Neuronal stem cell (in vitro differentiated cells): ENCODE measurements around the gene ARHGEF10L.
A peak's percentile ranks its signal among the peaks of the same experiment; 100 is the strongest.

Source experiments
- DNase-seq: peaks from one replicate; pipeline ENCODE4 v3.0.0-alpha.2; 2013; ENCODE audit warnings: low spot score
- H2AFZ ChIP-seq: one replicate; pipeline ENCODE4 v1.6.1; 2013; ENCODE audit warnings: mild to moderate bottlenecking, low read length, inconsistent platforms
- H2AK5ac ChIP-seq: 2 replicates; pipeline ENCODE4 v1.6.1; 2013; ENCODE audit warnings: low read depth, mild to moderate bottlenecking, inconsistent platforms, low read length, moderate library complexity, mixed read lengths
- H2BK120ac ChIP-seq: 2 replicates; pipeline ENCODE4 v1.6.1; 2013; ENCODE audit warnings: low read depth, mild to moderate bottlenecking, inconsistent platforms, low read length, moderate library complexity, mixed read lengths
- H2BK12ac ChIP-seq: one replicate; pipeline ENCODE4 v1.6.1; 2013; ENCODE audit warnings: low read length, inconsistent platforms
- H2BK15ac ChIP-seq: 2 replicates; pipeline ENCODE4 v1.6.1; 2013; ENCODE audit warnings: mild to moderate bottlenecking, low read length, inconsistent platforms, mixed read lengths
- H2BK5ac ChIP-seq: one replicate; pipeline ENCODE4 v1.6.1; 2013; ENCODE audit warnings: inconsistent platforms, mild to moderate bottlenecking, low read length, moderate library complexity
- H3K14ac ChIP-seq: one replicate; pipeline ENCODE4 v1.6.1; 2013; ENCODE audit warnings: low read length, inconsistent platforms
- H3K18ac ChIP-seq: 2 replicates; pipeline ENCODE4 v1.6.1; 2013; ENCODE audit warnings: low read length, inconsistent platforms
- H3K23ac ChIP-seq: 2 replicates; pipeline ENCODE4 v1.6.1; 2013; ENCODE audit warnings: low read depth, mild to moderate bottlenecking, mixed read lengths, low read length, inconsistent platforms; ENCODE audit not compliant: poor library complexity
- H3K27ac ChIP-seq: replicated peaks from 3 replicates; pipeline ENCODE4 v1.5.1; 2013; ENCODE audit warnings: low read length, inconsistent platforms
- H3K27me3 ChIP-seq, 3 experiments: 2 replicates each; pipeline ENCODE4 v1.6.1; 2013; ENCODE audit warnings: low read length in 3 of 3, mild to moderate bottlenecking in 2 of 3, inconsistent platforms in 1 of 3, low read depth in 1 of 3, mixed read lengths in 1 of 3, moderate library complexity in 1 of 3; ENCODE audit not compliant: control insufficient read depth in 3 of 3, insufficient read depth in 3 of 3
- H3K36me3 ChIP-seq, 2 donors: replicated peaks in 1 of 2; 2 replicates each; pipeline ENCODE4 v1.6.1; 2013; ENCODE audit warnings: low read length in 2 of 2; ENCODE audit not compliant: control insufficient read depth in 2 of 2, insufficient read depth in 2 of 2
- H3K4ac ChIP-seq: 2 replicates; pipeline ENCODE4 v1.6.1; 2013; ENCODE audit warnings: inconsistent platforms, mild to moderate bottlenecking, low read length, moderate library complexity
- H3K4me1 ChIP-seq, 2 donors: 1 replicate in 1 of 2; 2 replicates in 1 of 2; pipeline ENCODE4 v1.6.1; 2013; ENCODE audit warnings: low read length in 2 of 2, low read depth in 1 of 2; ENCODE audit not compliant: control insufficient read depth in 2 of 2, insufficient read depth in 1 of 2
- H3K4me2 ChIP-seq: one replicate; pipeline ENCODE4 v1.6.1; 2013; ENCODE audit warnings: mild to moderate bottlenecking, low read length, inconsistent platforms; ENCODE audit not compliant: insufficient read depth, poor library complexity, severe bottlenecking
- H3K4me3 ChIP-seq, 2 donors: 2 replicates each; pipeline ENCODE4 v1.5.1; 2013; ENCODE audit warnings: low read length in 2 of 2, mild to moderate bottlenecking in 2 of 2, inconsistent platforms in 1 of 2, moderate library complexity in 1 of 2
- H3K79me1 ChIP-seq: one replicate; pipeline ENCODE4 v1.6.1; 2013; ENCODE audit warnings: low read depth, mild to moderate bottlenecking, inconsistent platforms, low read length, moderate library complexity
- H3K9ac ChIP-seq: one replicate; pipeline ENCODE4 v1.6.1; 2013; ENCODE audit warnings: mild to moderate bottlenecking, low read depth, low read length, inconsistent platforms; ENCODE audit not compliant: poor library complexity
- H3K9me3 ChIP-seq, 2 donors: replicated peaks in 1 of 2; 2 replicates each; pipeline versions ENCODE3 to v1.6.1; 2013; ENCODE audit warnings: low read length in 2 of 2, mild to moderate bottlenecking in 2 of 2, inconsistent platforms in 1 of 2, low read depth in 1 of 2, mixed read lengths in 1 of 2, moderate library complexity in 1 of 2; ENCODE audit not compliant: control insufficient read depth in 2 of 2, insufficient read depth in 1 of 2
- H4K8ac ChIP-seq: one replicate; pipeline ENCODE4 v1.6.1; 2013; ENCODE audit warnings: low read depth, mild to moderate bottlenecking, inconsistent platforms, low read length, moderate library complexity
- H4K91ac ChIP-seq: one replicate; pipeline ENCODE4 v1.6.1; 2013; ENCODE audit warnings: low read length, low read depth, mild to moderate bottlenecking, inconsistent platforms; ENCODE audit not compliant: poor library complexity
- WGBS, 2 donors: extraction: QIAGEN DNeasy Blood & Tissue Kit; methylation state at CpG; one replicate each; pipeline ENCODE4 v1.1.7; 2013; ENCODE audit warnings: missing lambda C conversion rate in 2 of 2, mixed read lengths in 1 of 2; ENCODE audit not compliant: insufficient read length in 2 of 2, insufficient replicate concordance in 1 of 2; ENCODE audit errors: extremely low coverage in 2 of 2; 5-methylcytosine and 5-hydroxymethylcytosine counted together

Gene ARHGEF10L

DNA sequence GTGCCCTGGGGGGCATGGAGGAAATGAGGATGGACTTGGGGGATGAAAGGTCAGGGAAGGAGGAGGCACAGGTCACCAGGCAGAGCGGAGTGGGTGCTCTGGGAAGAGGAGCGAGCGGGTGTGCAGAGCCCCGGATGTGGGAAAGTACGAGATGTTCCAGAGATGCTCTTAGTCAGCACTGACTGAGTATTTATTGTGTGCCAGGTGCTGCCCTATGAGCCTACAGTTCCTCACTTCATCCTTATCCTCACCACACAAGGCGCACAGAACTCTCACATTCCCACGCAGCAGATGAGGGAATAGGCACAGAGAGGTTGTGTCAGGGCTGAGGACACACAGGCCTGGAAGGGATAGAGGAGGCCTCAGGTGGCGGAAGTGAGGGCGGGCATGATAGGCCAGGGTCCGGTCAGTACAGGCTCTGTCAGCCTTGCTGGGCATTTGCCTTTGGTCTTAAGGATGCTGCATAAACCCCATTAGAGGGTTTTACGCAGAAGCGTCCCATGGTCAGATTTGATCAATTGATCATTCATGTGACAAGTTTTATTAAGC, 77.3 kb downstream of the ARHGEF10L start:
- Histone ChIP-seq H3K4me3 (no peak overlapping the region), H4K8ac (no peak overlapping the region), H2BK12ac (no peak overlapping the region), H3K27ac (no peak overlapping the region), H2BK120ac (peak overlapping the region; percentile 17), H2AFZ (no peak overlapping the region), H4K91ac (no peak overlapping the region), H3K9me3 (no peaks in the 10 kb centered on the region), H3K18ac (peak overlapping the region; percentile 1), H3K4me1 (no peaks in the 10 kb centered on the region), H2BK15ac (no peak overlapping the region), H2BK5ac (peak overlapping the region; percentile 59), H3K27me3 (no peaks in the 10 kb centered on the region), H3K4me2 (no peak overlapping the region), H3K36me3 (peaks cover 5 to 40% of the 10 kb centered on the region in 2 donors), H3K9ac (peak overlapping the region; percentile 50), H3K4ac (no peak overlapping the region), H3K14ac (peak overlapping the region; percentile 86), H2AK5ac (no peak overlapping the region), H3K79me1 (peaks cover 5% of the 10 kb centered on the region), H3K23ac (peak overlapping the region; percentile 1)
- no CpG with 5 or more reads among the region's 12 CpGs for WGBS, 2 donors
- no peak for DNase-seq

DNA sequence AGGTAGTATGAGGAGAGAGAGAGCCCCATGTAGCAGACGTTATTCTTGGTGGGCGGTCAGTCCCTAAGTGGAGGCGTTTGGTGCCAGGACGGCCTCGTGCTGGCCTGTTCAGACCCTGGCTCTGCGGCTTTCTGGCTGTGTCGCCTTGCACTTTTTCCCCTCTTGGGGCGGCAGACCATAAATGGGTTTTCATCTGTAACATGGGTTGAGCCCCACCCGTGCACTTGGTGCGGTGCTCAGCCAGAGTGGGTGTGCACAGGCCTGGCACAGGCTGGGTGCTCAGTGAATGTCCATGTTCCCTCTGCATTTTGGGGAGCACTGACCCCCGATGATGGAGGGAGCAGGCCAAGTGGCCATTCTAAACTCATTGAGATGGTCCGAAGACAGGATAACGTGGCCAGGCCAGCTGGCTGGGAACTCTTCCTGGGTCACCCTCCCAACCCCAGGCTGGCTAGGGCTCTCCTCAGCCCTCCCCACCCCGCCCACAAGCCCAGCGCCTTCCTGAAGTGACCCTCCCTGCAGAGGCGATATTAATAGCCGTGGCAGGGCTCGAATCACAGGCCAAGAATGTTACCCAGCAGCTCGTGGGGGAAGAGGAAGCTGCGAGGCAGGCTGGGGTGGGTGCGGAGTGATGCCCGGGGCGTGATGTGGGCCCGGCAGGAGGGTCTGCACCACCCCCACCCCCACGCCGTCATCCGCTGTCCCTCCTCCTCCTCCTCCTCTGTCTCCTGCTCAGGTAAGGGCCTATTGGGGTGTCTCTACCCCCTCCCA, 78.5 kb downstream of the ARHGEF10L start:
- H2AK5ac ChIP-seq, result no peak overlapping the region
- H2AFZ ChIP-seq, result no peak overlapping the region
- H3K18ac ChIP-seq, result no peak overlapping the region
- no peak overlapping the region for H2BK12ac ChIP-seq
- no peak overlapping the region for H2BK15ac ChIP-seq
- no peak overlapping the region for H3K27ac ChIP-seq
- H3K14ac ChIP-seq, result peak overlapping the region; percentile 14
- no peak overlapping the region for H4K91ac ChIP-seq
- no peak overlapping the region for H3K9ac ChIP-seq
- no peak overlapping the region for H4K8ac ChIP-seq
- no peak overlapping the region for H2BK120ac ChIP-seq
- H3K79me1 ChIP-seq, result peaks cover 4% of the 10 kb centered on the region
- H3K4me3 ChIP-seq, result no peak overlapping the region
- H3K36me3 ChIP-seq, result peaks cover 5 to 43% of the 10 kb centered on the region in 2 donors
- no peak for DNase-seq
- H3K4ac ChIP-seq, result no peak overlapping the region
- H3K9me3 ChIP-seq, result no peaks in the 10 kb centered on the region
- no peak overlapping the region for H3K4me2 ChIP-seq
- peak overlapping the region; percentile 74 for H3K23ac ChIP-seq
- no CpG with 5 or more reads among the region's 27 CpGs for WGBS, 2 donors
- H3K4me1 ChIP-seq, result no peaks in the 10 kb centered on the region
- H2BK5ac ChIP-seq, result no peak overlapping the region
- H3K27me3 ChIP-seq, result no peaks in the 10 kb centered on the region

DNA sequence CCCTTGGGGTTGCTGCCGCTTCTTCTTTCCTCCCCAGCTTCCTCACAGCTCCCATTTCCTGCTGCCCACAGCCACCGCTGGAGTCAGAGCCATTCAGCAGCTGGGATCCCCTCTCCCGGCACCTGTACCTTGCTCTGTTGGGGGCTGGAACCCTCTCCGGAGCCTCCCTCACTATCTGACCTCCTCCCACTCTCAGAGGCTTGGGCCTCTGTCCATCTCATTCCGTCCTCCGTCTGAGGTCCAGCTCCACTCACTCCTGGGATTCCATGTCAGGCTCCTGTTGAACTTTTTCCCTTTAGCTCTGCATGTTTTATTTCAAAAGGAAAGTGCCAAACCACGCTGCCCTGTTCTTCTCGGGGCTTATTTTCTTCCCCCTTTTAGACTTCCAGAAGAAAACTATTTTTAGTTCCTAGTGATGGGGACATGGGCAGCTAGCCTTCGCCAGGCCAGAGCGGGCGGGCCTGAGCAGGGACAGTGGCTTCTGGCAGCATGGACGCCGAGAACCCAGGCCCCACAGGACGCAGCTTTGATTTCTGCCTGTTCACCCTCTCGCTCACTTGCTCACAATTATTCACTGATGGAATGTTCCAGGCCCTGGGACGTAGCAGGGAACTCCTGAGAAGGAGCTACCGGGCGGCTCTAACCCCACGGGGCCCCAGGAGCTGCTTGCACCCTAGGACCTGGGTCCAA, 79.2 kb downstream of the ARHGEF10L start:
- Histone ChIP-seq H2BK5ac (no peak overlapping the region), H2AFZ (no peak overlapping the region), H3K79me1 (peaks cover 3% of the 10 kb centered on the region), H4K91ac (no peak overlapping the region), H3K36me3 (peaks cover 10 to 42% of the 10 kb centered on the region in 2 donors), H3K4me3 (no peak overlapping the region), H3K27me3 (no peaks in the 10 kb centered on the region), H3K18ac (peak overlapping the region; percentile 17), H2BK12ac (no peak overlapping the region), H3K9ac (no peak overlapping the region), H3K14ac (no peak overlapping the region), H3K4me2 (no peak overlapping the region), H3K4me1 (no peaks in the 10 kb centered on the region), H4K8ac (no peak overlapping the region), H3K9me3 (no peaks in the 10 kb centered on the region), H3K27ac (no peak overlapping the region), H2BK15ac (no peak overlapping the region), H2BK120ac (no peak overlapping the region), H3K23ac (peak overlapping the region; percentile 74), H2AK5ac (no peak overlapping the region), H3K4ac (no peak overlapping the region)
- DNase-seq, result no peak
- no CpG with 5 or more reads among the region's 19 CpGs for WGBS, 2 donors

DNA sequence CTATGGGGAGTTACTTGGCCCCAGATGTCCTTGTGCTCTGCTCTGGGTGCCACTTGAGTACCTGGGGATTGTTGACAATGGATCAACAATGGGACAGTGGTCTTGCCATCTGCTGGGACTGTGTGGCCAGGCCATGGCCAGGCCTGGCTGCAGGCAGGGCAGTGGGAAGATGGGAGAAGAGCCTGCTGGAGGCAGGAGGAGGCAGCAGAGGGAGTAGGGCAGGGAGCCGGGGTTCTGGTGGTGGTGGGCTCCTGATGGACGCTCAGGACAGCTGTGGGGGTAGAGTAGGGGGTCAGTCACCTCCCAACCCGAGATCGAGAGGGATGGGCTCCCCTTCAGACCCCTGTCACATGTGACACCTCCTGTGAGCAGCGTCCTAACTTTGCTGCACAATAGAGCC, 81.0 kb downstream of the ARHGEF10L start:
- Histone ChIP-seq H2AK5ac (no peak overlapping the region), H3K27me3 (no peaks in the 10 kb centered on the region), H3K79me1 (peaks cover 3% of the 10 kb centered on the region), H2AFZ (no peak overlapping the region), H2BK5ac (no peak overlapping the region), H2BK15ac (no peak overlapping the region), H4K8ac (no peak overlapping the region), H3K9ac (no peak overlapping the region), H3K36me3 (peaks cover 12 to 55% of the 10 kb centered on the region in 2 donors), H3K9me3 (no peaks in the 10 kb centered on the region), H3K18ac (peak overlapping the region; percentile 13), H3K14ac (peak overlapping the region; percentile 59), H2BK12ac (no peak overlapping the region), H3K27ac (no peak overlapping the region), H4K91ac (no peak overlapping the region), H3K4me3 (no peak overlapping the region), H3K4ac (no peak overlapping the region), H3K23ac (no peak overlapping the region), H3K4me1 (no peaks in the 10 kb centered on the region), H2BK120ac (no peak overlapping the region), H3K4me2 (no peak overlapping the region)
- no CpG with 5 or more reads among the region's 5 CpGs for whole genome bisulfite sequencing, 2 donors
- DNase-seq, result no peak
